ENCODE data around the gene TTLL10. TPM values are rescaled to one million over a fixed set of nuclear protein-coding genes. Genes with fewer than 3 reads are reported as not detected.
A peak's percentile ranks its signal among the peaks of the same experiment; 100 is the strongest.

TTLL10 gene
- total and polyA plus RNA-seq, 2 of the 4 experiments (the other 2 are of a cell fraction) = not detected

DNA sequence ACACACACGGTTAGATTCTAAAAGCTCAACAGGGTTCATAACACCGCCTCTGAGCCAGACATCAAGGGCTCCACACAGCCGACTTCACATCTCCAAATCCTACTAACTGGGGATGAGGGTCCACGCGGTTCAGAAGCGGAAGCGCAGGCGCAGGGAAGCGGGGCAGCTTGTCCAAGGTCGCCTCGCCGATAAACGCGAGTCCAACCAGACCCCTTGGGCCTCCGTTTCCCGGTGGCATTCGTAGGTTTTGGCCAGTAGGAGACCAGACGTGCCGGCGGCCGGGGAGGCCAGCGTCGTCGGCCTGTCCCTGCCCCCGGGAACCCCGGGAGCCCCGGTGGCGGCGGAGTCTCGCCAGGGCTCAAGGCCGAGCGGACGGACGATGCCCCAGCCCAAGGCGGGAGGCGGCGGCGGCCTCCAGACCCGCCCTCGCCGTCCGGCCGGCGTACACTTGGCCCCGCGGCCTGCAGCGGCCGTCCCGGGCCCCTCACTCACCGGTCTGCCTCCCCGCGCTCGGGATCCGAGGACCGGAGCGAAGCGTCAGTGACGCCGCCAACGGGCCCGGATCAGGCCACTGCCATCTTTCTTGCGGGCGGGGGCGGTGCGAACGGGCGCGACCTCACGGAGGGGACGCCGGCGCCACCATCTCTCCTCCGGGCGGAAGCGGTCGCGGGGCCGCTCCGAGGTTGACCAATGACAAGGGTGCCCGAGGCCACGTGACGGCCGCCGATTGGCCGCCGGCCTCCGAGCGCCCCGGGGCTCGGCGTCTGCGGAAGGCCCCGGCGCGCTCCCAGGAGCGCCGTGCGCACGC lies 57.9 kb downstream of the TTLL10 start, which contains the start of gene SDF4:
SDF4 (minus strand) TSS at position 602 of the 808 bp plus-strand sequence. CDS start 3,229 bp downstream, outside the sequence.
- peaks cover 22% of the 10 kb centered on the region for H3K36me3 ChIP-seq (ENCODE audit: control insufficient read depth, insufficient read depth, low read length)
- no TSS peak for BruUV-seq (replicated peaks)
- no peak within 1 kb of the TSS; the same call in 1 of the 3 replicates for H2BK15ac ChIP-seq (ENCODE audit: low read depth, low read length)
- peak within 1 kb of the TSS; percentile 94 for H3K56ac ChIP-seq (ENCODE audit: extremely low read depth, insufficient read depth, low read length)
- ChIA-PET CTCF (interaction anchor here (0.7 to 2.3 kb wide), 3 partner anchors 33 to 111 kb away, joined by 3 to 11 read pairs (median 3); no protein-coding TSS in a partner anchor), POLR2A (ENCODE audit: unreplicated experiment) (no interaction called here)
- H2BK20ac ChIP-seq (ENCODE audit: low read depth, low read length) = no peak within 1 kb of the TSS
- dilution Hi-C loops (cut with HindIII; ENCODE audit: low sequenced_read_pairs, unreplicated experiment) = no loop called here
- H4K91ac ChIP-seq (ENCODE audit: insufficient read depth, low read depth, low read length) = peak within 1 kb of the TSS; percentile 79
- H3K4me3 ChIP-seq (ENCODE audit: insufficient read depth, low read depth, low read length) = peak within 1 kb of the TSS; percentile 84
- H3K18ac ChIP-seq (ENCODE audit: low read depth, low read length) = peak within 1 kb of the TSS; percentile 3; the same call in 1 of the 2 replicates
- peak within 1 kb of the TSS; percentile 96 to 100 for H4K8ac ChIP-seq (ENCODE audit: low read depth in 2 of 2, low read length in 2 of 2)
- peak within 1 kb of the TSS; percentile 75 for H2BK5ac ChIP-seq (ENCODE audit: low read depth, low read length, poor library complexity, severe bottlenecking)
- in situ Hi-C loops (cut with MboI; ENCODE audit: low sequenced_read_pairs) = no loop called here
- DNase-seq (peak; percentile 95), ATAC-seq (ENCODE audit: low read depth) (peak; percentile 94)
- WGBS, 2 experiments (ENCODE audit: extremely low coverage in 2 of 2, insufficient read length in 1 of 2) = 1% methylated on average over 55 of the region's 99 CpGs; no CpG with 5 or more reads in 1 of the 2 experiments
- H3K79me1 ChIP-seq (ENCODE audit: low read depth in 1 of 2, low read length in 2 of 2) = peaks cover 12 to 72% of the 10 kb centered on the region in 2 experiments; a peak in 3 of 4 replicates
- H2AK9ac ChIP-seq (replicated peaks; ENCODE audit: low read depth, low read length, poor library complexity) = peak within 1 kb of the TSS; percentile 96
- peak within 1 kb of the TSS; percentile 99 for H2AK5ac ChIP-seq (ENCODE audit: low read depth, low read length)
- H3K27ac ChIP-seq (ENCODE audit: insufficient read depth, low read length) = peak within 1 kb of the TSS; percentile 81
- intact Hi-C loops (cut with micrococcal nuclease) = loop anchor here (5.0 kb wide), 1 partner anchor 249 kb away; the partner anchor contains the start of gene PERM1
- peaks cover 29% of the 10 kb centered on the region for H4K20me1 ChIP-seq (ENCODE audit: insufficient read depth, low read length)
- TF ChIP-seq RCOR1 (IDR thresholded peaks at IDR 0.05; ENCODE audit: insufficient replicate concordance, low read length) (no peak), FOS (IDR thresholded peaks at IDR 0.05; ENCODE audit: low read depth, low read length) (peak; percentile 9; the same call in 1 of the 2 replicates), MAZ (IDR thresholded peaks at IDR 0.05; ENCODE audit: borderline replicate concordance, low read depth, low read length) (peak; percentile 70; the same call in 1 of the 2 replicates), SMC3 (IDR thresholded peaks at IDR 0.05; ENCODE audit: low read depth, low read length) (no peak), CHD1 (IDR thresholded peaks at IDR 0.05; ENCODE audit: low read depth, low read length) (no peak), POLR2A (IDR thresholded peaks at IDR 0.05; ENCODE audit: low read depth, low read length) (peak; percentile 93), MXI1 (IDR thresholded peaks at IDR 0.05; ENCODE audit: borderline replicate concordance, low read depth, low read length) (peak; percentile 47; the same call in 1 of the 2 replicates), BHLHE40 (IDR thresholded peaks at IDR 0.05; ENCODE audit: low read depth, low read length) (no peak), RAD21 (IDR thresholded peaks at IDR 0.05; ENCODE audit: low read length) (0 out of 2 replicates have a peak, but pooled peaks have one; percentile 1), RFX5 (IDR thresholded peaks at IDR 0.05; ENCODE audit: low read depth, low read length) (no peak)
- TF ChIP-seq, protein P1, sequence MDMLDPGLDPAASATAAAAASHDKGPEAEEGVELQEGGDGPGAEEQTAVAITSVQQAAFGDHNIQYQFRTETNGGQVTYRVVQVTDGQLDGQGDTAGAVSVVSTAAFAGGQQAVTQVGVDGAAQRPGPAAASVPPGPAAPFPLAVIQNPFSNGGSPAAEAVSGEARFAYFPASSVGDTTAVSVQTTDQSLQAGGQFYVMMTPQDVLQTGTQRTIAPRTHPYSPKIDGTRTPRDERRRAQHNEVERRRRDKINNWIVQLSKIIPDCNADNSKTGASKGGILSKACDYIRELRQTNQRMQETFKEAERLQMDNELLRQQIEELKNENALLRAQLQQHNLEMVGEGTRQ (IDR thresholded peaks at IDR 0.05; ENCODE audit: low read depth, low read length) = peak; percentile 99
- TF ChIP-seq, protein P2, sequence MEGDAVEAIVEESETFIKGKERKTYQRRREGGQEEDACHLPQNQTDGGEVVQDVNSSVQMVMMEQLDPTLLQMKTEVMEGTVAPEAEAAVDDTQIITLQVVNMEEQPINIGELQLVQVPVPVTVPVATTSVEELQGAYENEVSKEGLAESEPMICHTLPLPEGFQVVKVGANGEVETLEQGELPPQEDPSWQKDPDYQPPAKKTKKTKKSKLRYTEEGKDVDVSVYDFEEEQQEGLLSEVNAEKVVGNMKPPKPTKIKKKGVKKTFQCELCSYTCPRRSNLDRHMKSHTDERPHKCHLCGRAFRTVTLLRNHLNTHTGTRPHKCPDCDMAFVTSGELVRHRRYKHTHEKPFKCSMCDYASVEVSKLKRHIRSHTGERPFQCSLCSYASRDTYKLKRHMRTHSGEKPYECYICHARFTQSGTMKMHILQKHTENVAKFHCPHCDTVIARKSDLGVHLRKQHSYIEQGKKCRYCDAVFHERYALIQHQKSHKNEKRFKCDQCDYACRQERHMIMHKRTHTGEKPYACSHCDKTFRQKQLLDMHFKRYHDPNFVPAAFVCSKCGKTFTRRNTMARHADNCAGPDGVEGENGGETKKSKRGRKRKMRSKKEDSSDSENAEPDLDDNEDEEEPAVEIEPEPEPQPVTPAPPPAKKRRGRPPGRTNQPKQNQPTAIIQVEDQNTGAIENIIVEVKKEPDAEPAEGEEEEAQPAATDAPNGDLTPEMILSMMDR (conservative IDR thresholded peaks at IDR 0.05; ENCODE audit: low read depth, low read length) = no peak
- H3K9me1 ChIP-seq (ENCODE audit: insufficient read depth, low read length) = peaks cover 6% of the 10 kb centered on the region
- H3K4ac ChIP-seq (ENCODE audit: low read depth, low read length) = peak within 1 kb of the TSS; percentile 86
- peak within 1 kb of the TSS; percentile 64 for H2BK120ac ChIP-seq (ENCODE audit: low read depth, low read length)
- peaks cover 13% of the 10 kb centered on the region; the same call in 1 of the 2 replicates for H3K4me1 ChIP-seq (ENCODE audit: control insufficient read depth, insufficient read depth, low read length)
- H3K14ac ChIP-seq (replicated peaks; ENCODE audit: low read depth, low read length) = peak within 1 kb of the TSS; percentile 94
- H2AFZ ChIP-seq (replicated peaks; ENCODE audit: low read length, poor library complexity) = peak within 1 kb of the TSS; percentile 98
- peak within 1 kb of the TSS; percentile 89 for H3K23ac ChIP-seq (ENCODE audit: low read depth, low read length)
- peak within 1 kb of the TSS; percentile 91 for H3K9ac ChIP-seq (ENCODE audit: low read depth, low read length)
- peak within 1 kb of the TSS; percentile 86 for H3K4me2 ChIP-seq (ENCODE audit: low read depth, low read length)
- H3K27me3 ChIP-seq (ENCODE audit: control insufficient read depth, insufficient read depth, low read length) = no peaks in the 10 kb centered on the region
- peaks cover 3% of the 10 kb centered on the region for H3K9me3 ChIP-seq (ENCODE audit: control insufficient read depth, insufficient read depth, low read length)
- H4K5ac ChIP-seq (ENCODE audit: low read depth, low read length) = peak within 1 kb of the TSS; percentile 91
